Mesodermal cell (in vitro differentiated cells): ENCODE results near the gene MYO18A.

Experiments
- H3K27ac ChIP-seq: 2 replicates; pipeline ENCODE4 v1.7.0; 2013; ENCODE audit warnings: mild to moderate bottlenecking, low read depth, low read length, moderate library complexity; ENCODE audit not compliant: severe bottlenecking
- H3K36me3 ChIP-seq: 2 replicates; pipeline ENCODE4 v1.7.1; 2013; ENCODE audit warnings: mild to moderate bottlenecking, low read length, moderate library complexity; ENCODE audit not compliant: control insufficient read depth, insufficient read depth
- H3K4me1 ChIP-seq: one replicate; pipeline ENCODE4 v1.7.1; 2013; ENCODE audit warnings: mild to moderate bottlenecking, low read length; ENCODE audit not compliant: insufficient read depth, control insufficient read depth, poor library complexity, severe bottlenecking
- H3K4me3 ChIP-seq: 2 replicates; pipeline ENCODE4 v1.7.0; 2013; ENCODE audit warnings: low read length, control low read depth, mild to moderate bottlenecking; ENCODE audit not compliant: insufficient read depth, poor library complexity, severe bottlenecking; ENCODE audit errors: extremely low read depth
- H3K9me3 ChIP-seq: 2 replicates; pipeline ENCODE4 v1.7.1; 2013; ENCODE audit warnings: mild to moderate bottlenecking, low read length, moderate library complexity; ENCODE audit not compliant: control insufficient read depth
- WGBS, 2 experiments: methylation state at CpG; one replicate each; pipeline ENCODE4 v1.1.5; 2013; ENCODE audit warnings: missing lambda C conversion rate in 2 of 2; ENCODE audit not compliant: insufficient coverage in 2 of 2; 5-methylcytosine and 5-hydroxymethylcytosine counted together

MYO18A gene

GRCh38 chr17:29193146-29193545 lies 12.9 kb upstream of the MYO18A start:
- Histone ChIP-seq H3K9me3 (no peaks in the 10 kb centered on the region), H3K4me1 (peaks cover 6% of the 10 kb centered on the region), H3K27ac (no peak overlapping the region), H3K36me3 (no peaks in the 10 kb centered on the region), H3K4me3 (no peak overlapping the region)
- 85% methylated on average over 2 of the region's 2 CpGs; no CpG with 5 or more reads in 1 of the 2 experiments for WGBS, 2 experiments

- H3K27ac ChIP-seq, result no peak overlapping the region
- no peaks in the 10 kb centered on the region for H3K4me1 ChIP-seq
- H3K4me3 ChIP-seq, result no peak overlapping the region
- H3K36me3 ChIP-seq, result no peaks in the 10 kb centered on the region
- H3K9me3 ChIP-seq, result no peaks in the 10 kb centered on the region
- 83 to 90% methylated on average over 3 to 4 of the region's 4 CpGs for WGBS, 2 experiments
Measured at GRCh38 chr17:29190592-29191207, 10.5 kb upstream of the MYO18A start.

GRCh38 chr17:29190039-29190438 lies 9.8 kb upstream of the MYO18A start:
- H3K4me1 ChIP-seq, result no peaks in the 10 kb centered on the region
- no peak overlapping the region for H3K4me3 ChIP-seq
- no peaks in the 10 kb centered on the region for H3K9me3 ChIP-seq
- no peaks in the 10 kb centered on the region for H3K36me3 ChIP-seq
- WGBS, 2 experiments, result 100% methylated on average over 1 of the region's 2 CpGs; no CpG with 5 or more reads in 1 of the 2 experiments
- no peak overlapping the region for H3K27ac ChIP-seq

- Histone ChIP-seq H3K27ac (no peak overlapping the region), H3K4me1 (no peaks in the 10 kb centered on the region), H3K9me3 (no peaks in the 10 kb centered on the region), H3K36me3 (no peaks in the 10 kb centered on the region), H3K4me3 (no peak overlapping the region)
- no CpG with 5 or more reads among the region's 2 CpGs for WGBS, 2 experiments
Measured at GRCh38 chr17:29189355-29189754, 9.2 kb upstream of the MYO18A start.

- no peaks in the 10 kb centered on the region for H3K9me3 ChIP-seq
- H3K27ac ChIP-seq, result no peak overlapping the region
- no CpG with 5 or more reads among the region's 1 CpG for WGBS, 2 experiments
- no peak overlapping the region for H3K4me3 ChIP-seq
- H3K36me3 ChIP-seq, result no peaks in the 10 kb centered on the region
- peaks cover 26% of the 10 kb centered on the region for H3K4me1 ChIP-seq
Measured at GRCh38 chr17:29181226-29181625, 1.0 kb upstream of the MYO18A start.

GRCh38 chr17:29180788-29181160 lies 576 bp upstream of the MYO18A start:
- no peaks in the 10 kb centered on the region for H3K36me3 ChIP-seq
- H3K27ac ChIP-seq, result no peak overlapping the region
- 56 to 69% methylated on average over 3 to 4 of the region's 4 CpGs for WGBS, 2 experiments
- H3K4me3 ChIP-seq, result peak overlapping the region; percentile 67
- H3K4me1 ChIP-seq, result peaks cover 30% of the 10 kb centered on the region
- H3K9me3 ChIP-seq, result no peaks in the 10 kb centered on the region

GRCh38 chr17:29179232-29180033 lies 765 bp downstream of the MYO18A start:
- peak overlapping the region; percentile 6 for H3K27ac ChIP-seq
- peak overlapping the region; percentile 67 for H3K4me3 ChIP-seq
- H3K36me3 ChIP-seq, result peaks cover 2% of the 10 kb centered on the region
- H3K9me3 ChIP-seq, result no peaks in the 10 kb centered on the region
- peaks cover 30% of the 10 kb centered on the region for H3K4me1 ChIP-seq
- WGBS, 2 experiments, result 2 to 4% methylated on average over 5 to 9 of the region's 28 CpGs

- Histone ChIP-seq H3K36me3 (peaks cover 6% of the 10 kb centered on the region), H3K4me3 (peak overlapping the region; percentile 67), H3K27ac (peak overlapping the region; percentile 6), H3K4me1 (peaks cover 30% of the 10 kb centered on the region), H3K9me3 (no peaks in the 10 kb centered on the region)
- 36 to 41% methylated on average over 3 to 4 of the region's 8 CpGs for WGBS, 2 experiments
Measured at GRCh38 chr17:29178750-29179231, 1.4 kb downstream of the MYO18A start.

- Histone ChIP-seq H3K9me3 (no peaks in the 10 kb centered on the region), H3K4me1 (peaks cover 30% of the 10 kb centered on the region), H3K36me3 (peaks cover 6% of the 10 kb centered on the region), H3K27ac (no peak overlapping the region), H3K4me3 (peak overlapping the region; percentile 67)
- 72 to 74% methylated on average over 2 to 3 of the region's 4 CpGs for WGBS, 2 experiments
Measured at GRCh38 chr17:29177871-29178749, 2.1 kb downstream of the MYO18A start.

- Histone ChIP-seq H3K4me3 (no peak overlapping the region), H3K27ac (no peak overlapping the region), H3K36me3 (peaks cover 6% of the 10 kb centered on the region)
Measured at GRCh38 chr17:29177541-29177870, 2.7 kb downstream of the MYO18A start.

More at GRCh38 chr17:29177541-29177870, 2.7 kb downstream of the MYO18A start:
- no peaks in the 10 kb centered on the region for H3K9me3 ChIP-seq
- peaks cover 30% of the 10 kb centered on the region for H3K4me1 ChIP-seq
- WGBS, 2 experiments, result 89% methylated on average over 3 of the region's 3 CpGs; no CpG with 5 or more reads in 1 of the 2 experiments
